GM12878 (cell line): ENCODE results near the gene HLA-A. TPM values are rescaled to one million over a fixed set of nuclear protein-coding genes. Genes with fewer than 3 reads are reported as not detected.

Source experiments
- ATF7 ChIP-seq: fragments of 450-650 bp; IDR thresholded peaks from 2 replicates; pipeline ENCODE4 v1.6.1; 2016; ENCODE audit warnings: low read depth, mild to moderate bottlenecking
- DPF2 ChIP-seq: fragments of 450-650 bp; IDR thresholded peaks from 2 replicates; pipeline ENCODE4 v1.6.1; 2017; ENCODE audit warnings: mild to moderate bottlenecking
- EP300 ChIP-seq, 2 experiments: fragments of 150-350 bp in 1 of 2; IDR thresholded peaks; 2 replicates each; pipeline ENCODE4 v1.6.1; 2011 to 2012; ENCODE audit warnings: low read depth in 2 of 2, low read length in 2 of 2, borderline replicate concordance in 1 of 2, improper control_type of control experiment in 1 of 2, inconsistent platforms in 1 of 2; ENCODE audit not compliant: control insufficient read depth in 1 of 2
- GABPA ChIP-seq: IDR thresholded peaks from 2 replicates; pipeline ENCODE4 v1.6.1; 2014; ENCODE audit warnings: antibody characterized with exemption, low read depth, mild to moderate bottlenecking, inconsistent platforms
- IRF4 ChIP-seq: IDR thresholded peaks from 2 replicates; pipeline ENCODE4 v1.6.1; 2011; ENCODE audit warnings: low read depth, low read length
- JUND ChIP-seq: IDR thresholded peaks from 2 replicates; pipeline ENCODE4 v1.6.1; 2012; ENCODE audit warnings: low read depth, mild to moderate bottlenecking, low read length, improper control_type of control experiment, moderate library complexity
- MEF2B ChIP-seq: fragments of 450-650 bp; IDR thresholded peaks from 2 replicates; pipeline ENCODE4 v1.6.1; 2018; ENCODE audit warnings: mild to moderate bottlenecking, moderate library complexity; ENCODE audit not compliant: partially characterized antibody, poor library complexity, severe bottlenecking
- NRF1 ChIP-seq: conservative IDR thresholded peaks from 2 replicates; pipeline ENCODE4 v1.6.1; 2011; ENCODE audit warnings: mild to moderate bottlenecking, low read depth, low read length, improper control_type of control experiment
- PBX3 ChIP-seq: IDR thresholded peaks from 2 replicates; pipeline ENCODE4 v1.6.1; 2011; ENCODE audit warnings: mild to moderate bottlenecking, low read depth, low read length, moderate library complexity; ENCODE audit not compliant: insufficient replicate concordance
- PKNOX1 ChIP-seq: fragments of 450-650 bp; IDR thresholded peaks from 2 replicates; pipeline ENCODE4 v1.6.1; 2016; ENCODE audit warnings: mild to moderate bottlenecking
- RAD21 ChIP-seq: IDR thresholded peaks from 2 replicates; pipeline ENCODE4 v1.6.1; 2011; ENCODE audit warnings: mild to moderate bottlenecking, low read depth, low read length, moderate library complexity; ENCODE audit not compliant: insufficient read depth
- SIN3A ChIP-seq: IDR thresholded peaks from 2 replicates; pipeline ENCODE4 v1.6.1; 2012; ENCODE audit warnings: low read depth, low read length, improper control_type of control experiment
- SMAD1 ChIP-seq: fragments of 450-650 bp; IDR thresholded peaks from 2 replicates; pipeline ENCODE4 v1.6.1; 2018; ENCODE audit warnings: mild to moderate bottlenecking, low read depth; ENCODE audit not compliant: partially characterized antibody
- SPI1 ChIP-seq: IDR thresholded peaks from 2 replicates; pipeline ENCODE4 v1.6.1; 2011; ENCODE audit warnings: low read depth, mild to moderate bottlenecking, low read length, moderate library complexity, borderline replicate concordance; ENCODE audit not compliant: insufficient read depth
- TARDBP ChIP-seq: IDR thresholded peaks from 2 replicates; pipeline ENCODE4 v1.6.1; 2016; ENCODE audit warnings: borderline replicate concordance
- TBL1XR1 ChIP-seq: IDR thresholded peaks from 2 replicates; pipeline ENCODE4 v1.6.1; 2012; ENCODE audit warnings: low read depth, low read length, improper control_type of control experiment
- TCF12 ChIP-seq: IDR thresholded peaks from 2 replicates; pipeline ENCODE4 v1.6.1; 2011; ENCODE audit warnings: low read depth, mild to moderate bottlenecking, low read length
- ZBED1 ChIP-seq: IDR thresholded peaks from 2 replicates; pipeline ENCODE4 v1.6.1; 2016; ENCODE audit warnings: borderline replicate concordance
- ZBTB4 ChIP-seq: fragments of 450-650 bp; formaldehyde crosslinking; IDR thresholded peaks from 2 replicates; pipeline ENCODE4 v1.4.0; 2022; ENCODE audit warnings: mild to moderate bottlenecking, moderate library complexity
- polyA plus RNA-seq, 11 experiments: library from polyadenylated mRNA; depleted of rRNA in 4 of 11; unstranded in 6 of 11; stranded (reverse) in 5 of 11; fragments of >200 nt; fragmentation: Nextera tagmentation in 4 of 11; fragmentation: Illumina TruSeq in 1 of 11; extraction: Ambion mirVana in 4 of 11; extraction: Trizol in 1 of 11; gene quantifications; 1 replicate in 1 of 11; 2 replicates in 10 of 11; pipeline versions ENCODE4 v1.2.1 to v1.2.3, GENCODE V29; 2011 to 2016; ENCODE audit warnings: inconsistent platforms in 2 of 11, missing spikeins in 2 of 11, low read depth in 1 of 11
- total RNA-seq, 4 experiments: library from RNA; depleted of rRNA in 3 of 4; stranded (reverse); fragments of >200 nt in 3 of 4; fragmentation: Illumina TruSeq in 1 of 4; extraction: Trizol in 1 of 4; gene quantifications; 2 replicates each; pipeline versions ENCODE4 v1.2.1 to v1.2.3, GENCODE V29; 2013 to 2021
- TF ChIP-seq, protein P1 (sequence below): fragments of 450-650 bp; conservative IDR thresholded peaks from 2 replicates; pipeline ENCODE4 v1.6.1; 2017; ENCODE audit warnings: mild to moderate bottlenecking, moderate library complexity

Gene HLA-A
- total and polyA plus RNA-seq, 10 of the 15 experiments (the other 5 are each of a cell fraction or from before 2014, with no cell fraction given), result 129 to 1,155 (median 749) TPM

DNA sequence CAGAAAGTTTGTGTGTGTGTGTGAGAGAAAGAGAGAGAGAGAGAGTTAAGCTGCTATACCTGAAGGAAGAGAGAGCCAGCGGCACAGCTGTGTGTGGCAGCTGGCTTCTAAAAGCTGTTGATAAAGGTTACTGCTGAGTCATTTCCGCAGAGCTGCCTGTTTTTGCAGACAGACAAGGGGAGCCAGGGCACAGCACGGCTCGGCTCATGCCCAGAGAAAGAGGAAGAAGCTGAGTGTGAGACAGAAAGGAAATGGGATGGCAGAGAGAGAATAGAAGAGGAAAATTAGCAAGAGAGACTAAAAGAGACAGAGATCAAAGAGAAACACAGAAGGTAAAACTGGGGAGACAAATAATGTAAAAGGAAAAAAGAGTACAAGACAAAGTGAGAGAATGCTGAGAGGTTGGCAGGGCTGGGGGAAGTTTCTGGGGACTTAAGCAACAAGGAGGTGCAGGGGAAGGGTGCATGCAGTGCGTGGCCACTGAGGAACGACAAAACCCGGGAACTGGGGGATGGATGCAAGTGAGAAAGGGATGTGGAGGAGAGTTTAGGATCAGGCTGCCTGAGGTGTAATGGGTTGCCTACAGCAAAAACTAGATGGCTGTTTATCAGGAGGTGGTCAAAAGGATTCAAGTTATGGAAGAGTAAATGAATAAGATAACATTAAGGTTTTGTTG lies 22.7 kb downstream of the HLA-A start (continued):
- TF ChIP-seq ZBTB4 (CRISPR knock-in tag) (no peak), TCF12 (peak; percentile 100), TBL1XR1 (peak; percentile 79), SIN3A (peak; percentile 79), SMAD1 (peak; percentile 65), SPI1 (peak; percentile 45; the same call in 1 of the 2 replicates), ZBED1 (peak; percentile 75), GABPA (no peak; the same call in 1 of the 2 replicates), MEF2B (peak; percentile 53), IRF4 (peak; percentile 90), RAD21 (no peak), PBX3 (peak; percentile 73), ATF7 (peak; percentile 88), PKNOX1 (peak; percentile 85), NRF1 (no peak), DPF2 (peak; percentile 94), JUND (peak; percentile 88; the same call in 1 of the 2 replicates), EP300 (IDR thresholded peaks at IDR 0.05; ENCODE audit: borderline replicate concordance in 1 of 2, control insufficient read depth in 1 of 2, low read depth in 2 of 2, low read length in 2 of 2) (peak; percentile 69 to 78), TARDBP (no peak)
- TF ChIP-seq, protein P1, sequence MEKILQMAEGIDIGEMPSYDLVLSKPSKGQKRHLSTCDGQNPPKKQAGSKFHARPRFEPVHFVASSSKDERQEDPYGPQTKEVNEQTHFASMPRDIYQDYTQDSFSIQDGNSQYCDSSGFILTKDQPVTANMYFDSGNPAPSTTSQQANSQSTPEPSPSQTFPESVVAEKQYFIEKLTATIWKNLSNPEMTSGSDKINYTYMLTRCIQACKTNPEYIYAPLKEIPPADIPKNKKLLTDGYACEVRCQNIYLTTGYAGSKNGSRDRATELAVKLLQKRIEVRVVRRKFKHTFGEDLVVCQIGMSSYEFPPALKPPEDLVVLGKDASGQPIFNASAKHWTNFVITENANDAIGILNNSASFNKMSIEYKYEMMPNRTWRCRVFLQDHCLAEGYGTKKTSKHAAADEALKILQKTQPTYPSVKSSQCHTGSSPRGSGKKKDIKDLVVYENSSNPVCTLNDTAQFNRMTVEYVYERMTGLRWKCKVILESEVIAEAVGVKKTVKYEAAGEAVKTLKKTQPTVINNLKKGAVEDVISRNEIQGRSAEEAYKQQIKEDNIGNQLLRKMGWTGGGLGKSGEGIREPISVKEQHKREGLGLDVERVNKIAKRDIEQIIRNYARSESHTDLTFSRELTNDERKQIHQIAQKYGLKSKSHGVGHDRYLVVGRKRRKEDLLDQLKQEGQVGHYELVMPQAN, result peak; percentile 55; the same call in 1 of the 2 replicates
